MM.1S (cell line): ENCODE data around the gene GAS7.
A peak's percentile ranks its signal among the peaks of the same experiment; 100 is the strongest.
"Not testable (repeated sequence)": the region's sequence is repeated elsewhere in the genome, so short reads cannot be mapped to it uniquely, and the experiment has no call there.

Experiments used
- DNase-seq: peaks from one replicate; pipeline ENCODE4 v3.0.0-alpha.2; 2015
- H2AFZ ChIP-seq: fragments of 300-600 bp; sonication (generic); 2 replicates; pipeline ENCODE4 v1.6.0; 2016; ENCODE audit warnings: antibody characterized with exemption, low read length
- H3F3A ChIP-seq: fragments of 300-600 bp; sonication (generic); 2 replicates; pipeline ENCODE4 v1.6.1; 2016; ENCODE audit warnings: mild to moderate bottlenecking, antibody characterized with exemption, low read length, moderate library complexity, mixed read lengths; ENCODE audit not compliant: insufficient read depth
- H3K27ac ChIP-seq: fragments of 300-600 bp; sonication (generic); 2 replicates; pipeline ENCODE4 v1.5.1; 2016; ENCODE audit warnings: mild to moderate bottlenecking, low read length
- H3K27me3 ChIP-seq: fragments of 300-600 bp; sonication (generic); replicated peaks from 2 replicates; pipeline ENCODE4 v1.6.0; 2016; ENCODE audit warnings: low read length; ENCODE audit not compliant: insufficient read depth
- H3K36me3 ChIP-seq: fragments of 300-600 bp; sonication (generic); replicated peaks from 2 replicates; pipeline ENCODE4 v1.6.1; 2016; ENCODE audit warnings: mild to moderate bottlenecking, low read length, mixed read lengths; ENCODE audit not compliant: insufficient read depth
- H3K4me1 ChIP-seq: fragments of 300-600 bp; sonication (generic); 2 replicates; pipeline ENCODE4 v1.6.1; 2016; ENCODE audit warnings: low read length, mixed read lengths
- H3K4me2 ChIP-seq: fragments of 300-600 bp; sonication (generic); 2 replicates; pipeline ENCODE4 v1.6.0; 2016; ENCODE audit warnings: low read depth, low read length
- H3K4me3 ChIP-seq: fragments of 300-600 bp; sonication (generic); 2 replicates; pipeline ENCODE4 v1.5.1; 2016; ENCODE audit warnings: low read length, mixed read lengths
- H3K79me2 ChIP-seq: fragments of 300-600 bp; sonication (generic); 2 replicates; pipeline ENCODE4 v1.6.1; 2016; ENCODE audit warnings: mixed run types, low read length, mixed read lengths
- H3K9ac ChIP-seq: fragments of 300-600 bp; sonication (generic); 2 replicates; pipeline ENCODE4 v1.6.1; 2016; ENCODE audit warnings: low read length, mixed read lengths
- H3K9me2 ChIP-seq: fragments of 300-600 bp; sonication (generic); replicated peaks from 2 replicates; pipeline ENCODE4 v1.6.1; 2016; ENCODE audit warnings: mild to moderate bottlenecking, low read length, mixed read lengths; ENCODE audit not compliant: insufficient read depth
- H3K9me3 ChIP-seq: fragments of 300-600 bp; sonication (generic); replicated peaks from 2 replicates; pipeline ENCODE4 v1.6.1; 2016; ENCODE audit warnings: mild to moderate bottlenecking, low read length, mixed read lengths; ENCODE audit not compliant: insufficient read depth
- H4K20me1 ChIP-seq: fragments of 300-600 bp; sonication (generic); 2 replicates; pipeline ENCODE4 v1.6.1; 2016; ENCODE audit warnings: mild to moderate bottlenecking, low read length, moderate library complexity, mixed read lengths; ENCODE audit not compliant: insufficient read depth
- EZH2 ChIP-seq: fragments of 300-600 bp; sonication (generic); optimal IDR thresholded peaks from 2 replicates; pipeline ENCODE3; 2017; ENCODE audit warnings: low read depth, mild to moderate bottlenecking, antibody characterized with exemption, low read length, mixed read lengths
- EZH2phosphoT487 ChIP-seq: fragments of 300-600 bp; sonication (generic); IDR thresholded peaks from 2 replicates; pipeline ENCODE4 v1.6.1; 2018; ENCODE audit warnings: antibody characterized with exemption, low read length
- TF ChIP-seq, protein P1 (sequence below): fragments of 300-600 bp; sonication (generic); IDR thresholded peaks from 2 replicates; pipeline ENCODE4 v1.5.1; 2016; ENCODE audit warnings: antibody characterized with exemption, low read length, mixed read lengths

GAS7 gene

DNA sequence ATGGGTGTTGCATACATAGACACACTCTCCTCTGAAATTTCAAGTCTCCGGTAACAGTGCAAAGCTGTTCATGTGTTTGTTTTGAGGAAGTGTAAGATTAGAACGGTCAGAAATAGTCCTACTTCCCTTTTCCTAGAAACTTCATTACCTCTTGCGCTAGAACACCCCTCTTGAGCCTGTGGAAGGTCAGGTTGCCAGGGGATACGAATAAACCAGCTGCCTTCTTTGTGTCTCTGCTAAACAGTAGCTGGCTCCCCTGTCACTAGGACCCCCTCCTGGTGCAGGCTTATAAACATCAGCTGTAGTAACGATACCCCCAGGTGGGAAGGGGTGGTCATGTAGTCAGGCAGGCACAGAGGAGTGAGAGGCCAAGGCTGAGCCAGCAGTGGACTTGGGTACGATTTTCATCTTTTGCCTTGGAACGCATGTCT, 179.9 kb downstream of the GAS7 start:
- H3K4me2 ChIP-seq: no peak overlapping the region
- peaks cover 13% of the 10 kb centered on the region for H3K4me1 ChIP-seq
- no peak overlapping the region for H2AFZ ChIP-seq
- H3K27me3 ChIP-seq: no peaks in the 10 kb centered on the region; the same call in 1 of the 2 replicates
- H3K9ac ChIP-seq: no peak overlapping the region
- H4K20me1 ChIP-seq: no peaks in the 10 kb centered on the region
- no peaks in the 10 kb centered on the region for H3F3A ChIP-seq
- H3K4me3 ChIP-seq: no peak overlapping the region
- no peaks in the 10 kb centered on the region for H3K36me3 ChIP-seq
- no peak overlapping the region for H3K27ac ChIP-seq
- H3K79me2 ChIP-seq: no peaks in the 10 kb centered on the region
- TF ChIP-seq, protein P1, sequence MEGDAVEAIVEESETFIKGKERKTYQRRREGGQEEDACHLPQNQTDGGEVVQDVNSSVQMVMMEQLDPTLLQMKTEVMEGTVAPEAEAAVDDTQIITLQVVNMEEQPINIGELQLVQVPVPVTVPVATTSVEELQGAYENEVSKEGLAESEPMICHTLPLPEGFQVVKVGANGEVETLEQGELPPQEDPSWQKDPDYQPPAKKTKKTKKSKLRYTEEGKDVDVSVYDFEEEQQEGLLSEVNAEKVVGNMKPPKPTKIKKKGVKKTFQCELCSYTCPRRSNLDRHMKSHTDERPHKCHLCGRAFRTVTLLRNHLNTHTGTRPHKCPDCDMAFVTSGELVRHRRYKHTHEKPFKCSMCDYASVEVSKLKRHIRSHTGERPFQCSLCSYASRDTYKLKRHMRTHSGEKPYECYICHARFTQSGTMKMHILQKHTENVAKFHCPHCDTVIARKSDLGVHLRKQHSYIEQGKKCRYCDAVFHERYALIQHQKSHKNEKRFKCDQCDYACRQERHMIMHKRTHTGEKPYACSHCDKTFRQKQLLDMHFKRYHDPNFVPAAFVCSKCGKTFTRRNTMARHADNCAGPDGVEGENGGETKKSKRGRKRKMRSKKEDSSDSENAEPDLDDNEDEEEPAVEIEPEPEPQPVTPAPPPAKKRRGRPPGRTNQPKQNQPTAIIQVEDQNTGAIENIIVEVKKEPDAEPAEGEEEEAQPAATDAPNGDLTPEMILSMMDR: no peak
- no peak for TF ChIP-seq EZH2phosphoT487
- TF ChIP-seq EZH2: no peak
- no peaks in the 10 kb centered on the region for H3K9me3 ChIP-seq
- H3K9me2 ChIP-seq: no peaks in the 10 kb centered on the region
- no peak for DNase-seq

DNA sequence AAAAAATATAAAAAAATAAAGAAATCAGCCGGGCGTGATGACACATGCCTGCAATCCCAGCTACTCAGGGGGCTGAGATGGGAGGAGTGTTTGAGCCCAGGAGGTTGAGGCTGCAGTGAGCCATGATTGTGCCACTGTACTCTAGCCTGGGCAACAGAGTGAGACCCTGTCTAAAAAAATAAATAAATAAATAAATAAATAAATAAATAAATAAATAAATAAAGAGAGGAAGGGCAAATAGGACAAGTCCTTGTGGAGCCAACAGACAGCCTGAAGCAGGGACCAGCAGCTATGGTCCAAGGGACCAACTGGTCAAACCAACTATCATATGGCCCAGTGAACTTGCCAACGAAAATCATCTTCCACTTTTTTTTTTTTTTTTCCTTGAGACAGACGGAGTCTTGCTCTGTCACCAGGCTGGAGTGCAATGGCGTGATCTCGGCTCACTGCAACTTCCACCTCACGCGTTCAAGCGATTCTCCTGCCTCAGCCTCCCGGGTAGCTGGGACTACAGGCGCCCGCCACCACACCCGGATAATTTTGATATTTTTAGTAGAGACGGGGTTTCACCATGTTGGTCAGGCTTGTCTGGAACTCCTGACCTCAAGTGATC, 181.3 kb downstream of the GAS7 start:
- not testable (repeated sequence) for DNase-seq, H4K20me1 ChIP-seq, H2AFZ ChIP-seq, H3K79me2 ChIP-seq, H3K4me3 ChIP-seq, H3K27ac ChIP-seq, H3K9me3 ChIP-seq, H3K36me3 ChIP-seq, H3K4me2 ChIP-seq, H3F3A ChIP-seq, H3K9ac ChIP-seq, H3K27me3 ChIP-seq, H3K9me2 ChIP-seq
- peaks cover 16% of the 10 kb centered on the region for H3K4me1 ChIP-seq

DNA sequence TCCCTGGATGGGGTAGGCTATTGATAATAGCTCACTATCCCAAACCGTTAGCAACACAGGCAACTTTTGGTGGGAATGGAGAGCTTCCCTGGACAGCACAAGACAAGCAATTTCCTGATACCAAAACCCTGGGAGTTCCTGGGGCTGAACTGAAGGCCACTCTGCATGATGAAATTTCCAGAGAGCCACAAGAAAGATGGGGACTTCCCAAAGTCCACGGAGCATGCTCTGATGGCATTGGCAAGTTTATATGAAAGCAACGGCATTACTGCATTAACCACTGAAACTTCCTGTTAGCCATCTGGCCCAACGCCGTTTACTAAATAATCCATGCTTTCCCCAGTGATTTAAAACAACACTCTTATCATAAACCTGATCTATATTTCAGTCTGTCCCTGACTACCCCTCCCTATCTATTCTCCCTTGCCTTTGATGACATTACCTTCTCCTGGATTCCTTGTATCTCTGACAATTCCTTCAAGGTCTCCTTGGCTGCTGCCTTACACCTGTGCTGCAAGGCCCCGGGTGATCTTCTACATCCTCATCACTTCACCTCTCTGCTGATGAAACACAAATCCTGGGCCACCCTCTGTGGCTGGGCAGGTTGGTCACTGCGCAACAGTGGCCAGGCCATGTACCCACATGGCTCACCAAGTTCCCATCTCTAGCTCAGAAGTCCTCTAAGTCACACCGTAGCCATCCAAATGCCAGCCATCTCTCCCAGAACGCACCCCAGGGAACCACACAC, 184.9 kb downstream of the GAS7 start:
- H3K9me3 ChIP-seq: no peaks in the 10 kb centered on the region
- H3K36me3 ChIP-seq: no peaks in the 10 kb centered on the region
- H3K9ac ChIP-seq: peak overlapping the region; percentile 18
- H3K4me3 ChIP-seq: no peak overlapping the region
- H3K79me2 ChIP-seq: no peaks in the 10 kb centered on the region
- H4K20me1 ChIP-seq: no peaks in the 10 kb centered on the region
- peak overlapping the region; percentile 75 for H3K27ac ChIP-seq
- DNase-seq: peak; percentile 64
- no peaks in the 10 kb centered on the region for H3F3A ChIP-seq
- TF ChIP-seq EZH2 (no peak), EZH2phosphoT487 (no peak)
- H3K9me2 ChIP-seq: no peaks in the 10 kb centered on the region
- peak overlapping the region; percentile 33 for H3K4me2 ChIP-seq
- peaks cover 16% of the 10 kb centered on the region for H3K4me1 ChIP-seq
- no peaks in the 10 kb centered on the region for H3K27me3 ChIP-seq
- peak overlapping the region; percentile 8; the same call in 1 of the 2 replicates for H2AFZ ChIP-seq

DNA sequence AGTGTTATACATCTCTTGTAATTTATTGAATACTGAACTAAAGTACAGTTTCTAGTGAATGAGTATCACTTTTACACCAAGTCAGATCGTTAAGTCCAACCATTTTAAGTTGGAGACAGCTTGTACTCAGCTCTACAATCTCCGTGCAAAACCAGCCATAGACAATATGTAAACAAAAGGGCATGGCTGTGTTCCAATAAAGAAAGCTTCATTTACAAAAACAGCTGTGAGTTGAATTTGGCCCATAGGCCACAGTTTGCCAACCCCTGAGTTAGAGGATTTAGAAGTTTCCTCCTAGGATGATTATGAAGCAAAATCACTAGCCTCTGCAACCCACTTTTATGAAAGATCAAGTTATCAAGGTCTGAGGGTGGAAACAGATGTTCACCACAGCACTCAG, 187.7 kb downstream of the GAS7 start:
- Histone ChIP-seq H3K4me1 (peaks cover 16% of the 10 kb centered on the region), H3K4me3 (no peak overlapping the region), H3K79me2 (no peaks in the 10 kb centered on the region), H3K9me3 (no peaks in the 10 kb centered on the region), H3K4me2 (no peak overlapping the region), H3K9me2 (no peaks in the 10 kb centered on the region), H4K20me1 (no peaks in the 10 kb centered on the region), H3K27me3 (no peaks in the 10 kb centered on the region), H3K9ac (no peak overlapping the region), H3K36me3 (no peaks in the 10 kb centered on the region), H3F3A (no peaks in the 10 kb centered on the region), H3K27ac (no peak overlapping the region), H2AFZ (no peak overlapping the region)
- TF ChIP-seq EZH2 (no peak), EZH2phosphoT487 (no peak)
- TF ChIP-seq, protein P1: no peak
- DNase-seq: no peak
